Measurements from ENCODE around the gene SPATA7. TPM values are rescaled to one million over a fixed set of nuclear protein-coding genes. Genes with fewer than 3 reads are reported as not detected.

Gene SPATA7
- total and polyA plus RNA-seq, 2 of the 4 experiments (the other 2 are of a cell fraction), result 6.6 to 10.0 TPM

- no peak overlapping the region for H2BK20ac ChIP-seq (ENCODE audit: low read depth, low read length)
- no peak overlapping the region for H3K14ac ChIP-seq (replicated peaks; ENCODE audit: low read depth, low read length)
- no peak overlapping the region for H2BK120ac ChIP-seq (ENCODE audit: low read depth, low read length)
- no peak overlapping the region for H3K4ac ChIP-seq (ENCODE audit: low read depth, low read length)
- no peak overlapping the region for H2BK5ac ChIP-seq (ENCODE audit: low read depth, low read length, poor library complexity, severe bottlenecking)
- no peaks in the 10 kb centered on the region for H3K4me1 ChIP-seq (ENCODE audit: control insufficient read depth, insufficient read depth, low read length)
- TF ChIP-seq NFE2L2 (IDR thresholded peaks at IDR 0.05; ENCODE audit: low read depth, low read length) (no peak), MAFK (IDR thresholded peaks at IDR 0.05; ENCODE audit: low read depth, low read length) (no peak), RCOR1 (IDR thresholded peaks at IDR 0.05; ENCODE audit: insufficient replicate concordance, low read length) (no peak), BHLHE40 (IDR thresholded peaks at IDR 0.05; ENCODE audit: low read depth, low read length) (no peak), RFX5 (IDR thresholded peaks at IDR 0.05; ENCODE audit: low read depth, low read length) (no peak), MXI1 (IDR thresholded peaks at IDR 0.05; ENCODE audit: borderline replicate concordance, low read depth, low read length) (no peak), POLR2A (IDR thresholded peaks at IDR 0.05; ENCODE audit: low read depth, low read length) (no peak), CTCF (conservative IDR thresholded peaks at IDR 0.05; ENCODE audit: low read depth, low read length) (no peak), SMC3 (IDR thresholded peaks at IDR 0.05; ENCODE audit: low read depth, low read length) (no peak), USF2 (IDR thresholded peaks at IDR 0.05; ENCODE audit: low read depth, low read length) (no peak), CEBPB (IDR thresholded peaks at IDR 0.05; ENCODE audit: low read depth, low read length) (no peak), MAZ (IDR thresholded peaks at IDR 0.05; ENCODE audit: borderline replicate concordance, low read depth, low read length) (no peak), RAD21 (IDR thresholded peaks at IDR 0.05; ENCODE audit: low read length) (no peak), FOS (IDR thresholded peaks at IDR 0.05; ENCODE audit: low read depth, low read length) (no peak), CHD1 (IDR thresholded peaks at IDR 0.05; ENCODE audit: low read depth, low read length) (no peak)
- no peak overlapping the region for H3K4me3 ChIP-seq (ENCODE audit: insufficient read depth, low read depth, low read length)
- no peaks in the 10 kb centered on the region for H4K20me1 ChIP-seq (ENCODE audit: insufficient read depth, low read length)
- no peak overlapping the region for H2BK15ac ChIP-seq (ENCODE audit: low read depth, low read length)
- no peak overlapping the region for H3K9ac ChIP-seq (ENCODE audit: low read depth, low read length)
- in situ Hi-C loops (cut with MboI; ENCODE audit: low sequenced_read_pairs) (no loop called here), intact Hi-C loops (cut with micrococcal nuclease) (no loop called here), dilution Hi-C loops (cut with HindIII; ENCODE audit: low sequenced_read_pairs, unreplicated experiment) (no loop called here)
- no peak for ATAC-seq (ENCODE audit: low read depth)
- no peak for DNase-seq
- no peak overlapping the region for H3K18ac ChIP-seq (ENCODE audit: low read depth, low read length)
- ChIA-PET CTCF (no interaction called here), POLR2A (ENCODE audit: unreplicated experiment) (interaction anchor here (0.5 kb wide), 1 partner anchor 17 kb away, joined by 3 read pairs; no protein-coding TSS in a partner anchor)
- no peak overlapping the region for H2AK9ac ChIP-seq (replicated peaks; ENCODE audit: low read depth, low read length, poor library complexity)
- BruUV-seq (replicated peaks), result no TSS peak
- H4K8ac ChIP-seq (ENCODE audit: low read depth in 2 of 2, low read length in 2 of 2), result no peak overlapping the region
- no peak overlapping the region for H2AFZ ChIP-seq (replicated peaks; ENCODE audit: low read length, poor library complexity)
- peaks cover 3 to 6% of the 10 kb centered on the region in 2 experiments for H3K79me1 ChIP-seq (ENCODE audit: low read depth in 1 of 2, low read length in 2 of 2)
- H2AK5ac ChIP-seq (ENCODE audit: low read depth, low read length), result no peak overlapping the region
- peaks cover 13% of the 10 kb centered on the region for H3K9me3 ChIP-seq (ENCODE audit: control insufficient read depth, insufficient read depth, low read length)
- no peak overlapping the region for H3K4me2 ChIP-seq (ENCODE audit: low read depth, low read length)
- H3K36me3 ChIP-seq (ENCODE audit: control insufficient read depth, insufficient read depth, low read length), result peaks cover 18% of the 10 kb centered on the region
- no peak overlapping the region for H3K27ac ChIP-seq (ENCODE audit: insufficient read depth, low read length)
- no peaks in the 10 kb centered on the region for H3K9me1 ChIP-seq (ENCODE audit: insufficient read depth, low read length)
- no peak overlapping the region for H3K56ac ChIP-seq (ENCODE audit: extremely low read depth, insufficient read depth, low read length)
- no peak overlapping the region for H4K5ac ChIP-seq (ENCODE audit: low read depth, low read length)
- H3K23ac ChIP-seq (ENCODE audit: low read depth, low read length), result no peak overlapping the region
- no peak overlapping the region for H4K91ac ChIP-seq (ENCODE audit: insufficient read depth, low read depth, low read length)
- H3K27me3 ChIP-seq (ENCODE audit: control insufficient read depth, insufficient read depth, low read length), result no peaks in the 10 kb centered on the region
Measured at GRCh38 chr14:88417594-88417993, 32.1 kb downstream of the SPATA7 start.
